Measurements from ENCODE around the gene BTBD19. TPM values are rescaled to one million over a fixed set of nuclear protein-coding genes. Genes with fewer than 3 reads are reported as not detected.
A peak's percentile ranks its signal among the peaks of the same experiment; 100 is the strongest.

The BTBD19 gene
- total RNA-seq, 6 experiments from 2014 or later, result 12.2 to 21.4 (median 13.9) TPM

DNA sequence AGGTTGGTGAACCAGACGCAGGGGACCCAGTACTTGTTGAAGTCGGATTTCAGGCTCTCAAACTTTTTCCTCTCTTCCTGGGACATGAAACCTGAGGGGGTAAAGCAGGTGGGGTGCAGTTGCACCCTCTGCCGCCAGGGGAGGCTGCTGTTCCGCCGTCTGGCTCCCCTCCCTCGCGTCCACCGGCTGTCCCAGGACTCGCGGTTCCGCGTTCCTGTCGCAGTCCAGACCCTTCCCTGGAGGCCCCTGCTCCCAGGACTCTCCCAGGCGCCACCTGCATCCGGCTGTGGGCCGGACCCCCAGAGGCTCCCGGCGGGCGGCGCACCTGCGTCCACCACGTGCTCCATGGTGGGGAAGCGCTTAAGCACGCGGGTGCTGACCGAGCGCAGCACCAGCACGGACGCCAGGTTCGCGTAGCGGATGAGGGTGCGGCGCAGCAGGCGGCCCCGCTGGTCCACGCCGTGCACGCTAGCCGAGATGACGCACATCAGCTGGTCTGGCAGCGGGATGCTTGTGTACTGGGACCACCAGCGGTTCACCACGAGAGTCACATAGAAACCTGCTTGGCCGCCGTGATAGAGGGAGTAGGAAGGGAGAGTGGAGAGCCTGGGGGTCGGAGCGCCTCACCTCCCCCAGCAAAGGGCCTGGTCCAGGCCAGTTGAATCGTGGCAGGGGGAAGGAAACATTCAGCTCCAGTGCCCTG lies 22.0 kb upstream of the BTBD19 start:
- Mint-ChIP-seq H3K27me3 (ENCODE audit: insufficient read depth) (no peaks in the 10 kb centered on the region; the same call in 1 of the 2 replicates), H3K27ac (no peak overlapping the region; the same call in 1 of the 2 replicates), H3K4me1 (ENCODE audit: low read depth) (peaks cover 21% of the 10 kb centered on the region), H3K36me3 (ENCODE audit: low read depth) (peaks cover 13% of the 10 kb centered on the region), H3K4me3 (peak overlapping the region; percentile 57), H3K9me3 (no peaks in the 10 kb centered on the region)
- peak; percentile 33 for DNase-seq
- TF ChIP-seq, protein P1, sequence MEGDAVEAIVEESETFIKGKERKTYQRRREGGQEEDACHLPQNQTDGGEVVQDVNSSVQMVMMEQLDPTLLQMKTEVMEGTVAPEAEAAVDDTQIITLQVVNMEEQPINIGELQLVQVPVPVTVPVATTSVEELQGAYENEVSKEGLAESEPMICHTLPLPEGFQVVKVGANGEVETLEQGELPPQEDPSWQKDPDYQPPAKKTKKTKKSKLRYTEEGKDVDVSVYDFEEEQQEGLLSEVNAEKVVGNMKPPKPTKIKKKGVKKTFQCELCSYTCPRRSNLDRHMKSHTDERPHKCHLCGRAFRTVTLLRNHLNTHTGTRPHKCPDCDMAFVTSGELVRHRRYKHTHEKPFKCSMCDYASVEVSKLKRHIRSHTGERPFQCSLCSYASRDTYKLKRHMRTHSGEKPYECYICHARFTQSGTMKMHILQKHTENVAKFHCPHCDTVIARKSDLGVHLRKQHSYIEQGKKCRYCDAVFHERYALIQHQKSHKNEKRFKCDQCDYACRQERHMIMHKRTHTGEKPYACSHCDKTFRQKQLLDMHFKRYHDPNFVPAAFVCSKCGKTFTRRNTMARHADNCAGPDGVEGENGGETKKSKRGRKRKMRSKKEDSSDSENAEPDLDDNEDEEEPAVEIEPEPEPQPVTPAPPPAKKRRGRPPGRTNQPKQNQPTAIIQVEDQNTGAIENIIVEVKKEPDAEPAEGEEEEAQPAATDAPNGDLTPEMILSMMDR (IDR thresholded peaks at IDR 0.05), result peak; percentile 100

DNA sequence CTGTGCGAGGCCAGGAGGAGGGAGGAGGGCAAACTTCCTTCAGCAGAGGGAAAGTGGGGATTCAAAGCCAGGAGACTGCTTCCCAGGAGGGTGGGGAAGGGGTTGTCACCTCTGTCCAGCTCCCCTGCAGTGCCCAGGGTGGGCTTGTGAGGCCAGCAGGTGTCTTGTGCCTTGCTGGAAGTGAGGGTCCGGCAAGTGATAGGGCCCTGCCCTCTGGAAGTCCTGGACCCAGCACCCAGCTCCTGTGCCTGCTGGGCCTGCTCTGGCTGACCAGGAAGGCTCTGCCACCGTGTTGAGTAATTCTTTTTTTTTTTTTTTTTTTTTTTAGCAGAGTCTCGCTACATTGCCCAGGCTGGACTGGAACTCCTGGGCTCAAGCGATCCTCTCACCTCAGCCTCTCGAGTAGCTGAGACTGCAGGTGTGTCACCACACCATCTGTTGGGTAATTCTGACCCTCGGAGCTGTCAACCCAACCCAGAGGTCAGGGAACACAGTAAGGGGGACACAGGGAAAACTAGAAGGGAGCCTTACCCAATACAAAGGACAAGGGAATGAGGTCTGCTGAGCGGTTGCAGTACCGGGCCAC lies 21.4 kb upstream of the BTBD19 start:
- Mint-ChIP-seq H3K27me3 (ENCODE audit: insufficient read depth) (no peaks in the 10 kb centered on the region; the same call in 1 of the 2 replicates), H3K36me3 (ENCODE audit: low read depth) (peaks cover 7% of the 10 kb centered on the region), H3K4me3 (no peak overlapping the region), H3K27ac (no peak overlapping the region), H3K9me3 (no peaks in the 10 kb centered on the region), H3K4me1 (ENCODE audit: low read depth) (peaks cover 21% of the 10 kb centered on the region)
- no peak for DNase-seq
- TF ChIP-seq, protein P1 (IDR thresholded peaks at IDR 0.05), result no peak

DNA sequence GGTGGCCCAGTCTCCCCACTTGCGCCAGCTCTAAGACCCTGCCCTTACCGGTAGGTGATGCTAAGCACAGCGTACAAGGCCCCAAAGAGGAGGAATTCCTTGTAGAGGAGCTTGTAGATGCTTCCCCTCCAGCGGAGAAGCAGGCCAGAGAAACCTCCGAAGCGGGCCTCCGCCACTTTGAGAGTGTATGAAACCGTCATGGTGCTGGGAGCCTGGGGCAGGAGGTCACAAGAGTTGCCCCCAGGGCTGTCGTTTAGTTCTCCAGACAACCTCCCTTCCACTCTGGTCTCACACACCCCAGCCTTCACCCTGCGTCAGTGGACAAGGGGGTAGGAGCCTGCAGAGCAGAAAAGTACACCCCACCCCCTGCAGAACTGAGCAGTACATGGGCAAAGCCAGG lies 20.8 kb upstream of the BTBD19 start:
- TF ChIP-seq, protein P1 (IDR thresholded peaks at IDR 0.05), result no peak
- Mint-ChIP-seq H3K9me3 (no peaks in the 10 kb centered on the region), H3K4me3 (no peak overlapping the region), H3K4me1 (ENCODE audit: low read depth) (peaks cover 21% of the 10 kb centered on the region), H3K36me3 (ENCODE audit: low read depth) (peaks cover 4% of the 10 kb centered on the region; the same call in 1 of the 2 replicates), H3K27me3 (ENCODE audit: insufficient read depth) (no peaks in the 10 kb centered on the region; the same call in none of the 2 replicates), H3K27ac (no peak overlapping the region)
- DNase-seq, result no peak

DNA sequence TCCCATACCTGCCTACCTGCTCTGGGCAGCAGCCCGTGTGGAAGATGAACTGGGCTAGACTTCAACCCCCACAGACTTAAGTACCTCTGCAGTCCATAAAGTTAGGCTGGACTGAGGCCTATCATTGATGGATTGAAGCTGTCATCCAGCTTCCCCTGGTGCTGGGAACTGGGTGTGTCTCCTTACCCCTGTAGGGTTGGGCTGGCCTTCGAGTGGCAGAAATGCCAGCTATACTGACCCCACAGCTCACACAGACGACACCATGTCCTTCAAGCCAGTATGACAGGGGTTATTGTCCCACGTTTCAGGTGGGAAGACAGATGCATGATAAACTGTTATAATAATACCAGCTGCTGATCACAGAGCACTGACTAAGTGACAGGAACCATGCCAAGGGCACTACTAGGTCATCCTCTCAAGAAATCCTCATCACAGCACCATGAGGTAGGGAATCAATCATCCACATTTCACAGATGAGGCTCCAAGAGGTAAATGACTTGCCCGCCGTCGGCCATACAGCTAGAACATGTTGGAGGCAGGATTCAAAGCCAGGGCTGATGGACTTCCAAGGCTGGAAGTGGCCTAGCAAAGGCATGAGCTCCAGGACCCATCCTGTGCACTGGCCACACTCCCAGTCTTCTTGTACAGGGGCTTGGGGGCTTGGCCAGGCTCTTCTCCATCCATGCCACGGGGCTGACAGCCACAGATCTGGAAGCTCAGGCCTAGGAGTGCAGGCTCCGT lies 20.0 kb upstream of the BTBD19 start, which contains the start of gene BEST4:
TSS of gene BEST4 (minus strand) at position 51 of the 741 bp plus-strand sequence. CDS start 465 bp downstream, outside the sequence.
- no peak within 1 kb of the TSS for H3K27ac Mint-ChIP-seq
- no peaks in the 10 kb centered on the region; the same call in none of the 2 replicates for H3K27me3 Mint-ChIP-seq (ENCODE audit: insufficient read depth)
- peaks cover 19% of the 10 kb centered on the region for H3K4me1 Mint-ChIP-seq (ENCODE audit: low read depth)
- no peak for DNase-seq
- H3K36me3 Mint-ChIP-seq (ENCODE audit: low read depth), result peaks cover 2% of the 10 kb centered on the region; the same call in 1 of the 2 replicates
- TF ChIP-seq, protein P1 (IDR thresholded peaks at IDR 0.05), result no peak
- H3K4me3 Mint-ChIP-seq, result no peak within 1 kb of the TSS
- H3K9me3 Mint-ChIP-seq, result no peaks in the 10 kb centered on the region

DNA sequence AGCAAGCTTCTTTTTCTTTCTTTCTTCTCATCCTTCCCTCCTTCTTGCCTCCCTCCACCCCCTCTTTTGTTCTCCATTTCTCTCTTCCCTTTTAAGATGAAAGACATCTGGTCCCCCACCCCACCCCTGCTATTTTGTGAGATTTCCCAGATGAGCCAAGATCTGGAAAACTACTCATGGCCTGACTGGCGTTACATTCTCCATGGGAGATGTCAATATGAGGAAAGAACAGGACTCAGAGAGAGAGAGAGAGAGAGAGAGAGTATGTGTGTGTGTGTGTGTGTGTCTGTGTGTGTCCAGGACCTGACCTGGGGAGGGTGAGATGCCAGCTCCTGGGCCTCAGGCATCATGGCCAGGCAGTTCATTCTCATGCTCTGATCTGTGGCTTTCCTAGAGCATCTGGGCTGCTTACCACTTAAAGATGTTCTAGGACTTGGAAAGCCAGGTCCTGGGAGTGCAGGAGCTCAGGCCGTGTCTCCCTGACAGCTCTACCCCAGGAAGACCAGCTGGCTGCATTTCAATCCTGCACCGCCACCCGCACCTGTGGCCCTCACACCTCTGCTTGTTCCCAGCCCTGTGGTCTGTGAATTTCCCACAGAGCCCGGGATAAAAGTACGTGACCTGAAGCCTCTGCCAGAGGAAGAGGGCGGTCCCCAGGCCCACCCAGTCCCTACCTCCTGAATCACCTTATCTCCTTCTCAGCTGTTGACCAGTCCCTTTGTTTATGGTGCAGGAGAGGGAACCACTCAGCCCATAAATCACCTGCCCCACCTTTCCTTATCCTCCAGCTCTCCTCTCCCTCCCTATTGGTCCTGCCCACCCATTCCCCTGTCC lies 17.1 kb upstream of the BTBD19 start:
- Mint-ChIP-seq H3K36me3 (ENCODE audit: low read depth) (no peaks in the 10 kb centered on the region), H3K27ac (no peak overlapping the region; the same call in 1 of the 2 replicates), H3K4me3 (no peak overlapping the region), H3K27me3 (ENCODE audit: insufficient read depth) (no peaks in the 10 kb centered on the region; the same call in none of the 2 replicates), H3K9me3 (no peaks in the 10 kb centered on the region), H3K4me1 (ENCODE audit: low read depth) (peaks cover 6% of the 10 kb centered on the region; the same call in 1 of the 2 replicates)
- TF ChIP-seq, protein P1 (IDR thresholded peaks at IDR 0.05), result no peak
- no peak for DNase-seq
